Measurements from ENCODE around the gene FBXL17.

FBXL17 gene

DNA sequence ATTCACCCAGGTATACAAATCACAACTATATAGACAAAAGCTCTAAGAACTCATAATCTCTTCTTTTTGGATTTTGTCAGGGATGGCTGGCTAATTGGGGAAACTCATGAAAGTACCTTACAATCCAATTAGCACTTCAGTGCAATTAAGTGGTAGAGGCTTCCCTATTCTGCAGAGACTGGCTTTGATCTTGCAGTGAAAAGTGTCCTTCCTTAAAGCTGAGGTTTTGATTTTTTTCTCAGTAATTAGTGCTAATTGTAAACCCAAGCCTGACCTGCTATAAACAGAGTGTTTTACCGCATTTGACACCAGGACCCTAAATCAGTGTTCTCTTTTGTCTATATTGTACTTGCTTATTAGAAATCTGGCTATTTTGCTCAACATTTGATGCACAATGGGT lies 417.2 kb downstream of the FBXL17 start:
- DNase-seq (ENCODE audit: low read depth), result no peak
- TF ChIP-seq, protein P1, sequence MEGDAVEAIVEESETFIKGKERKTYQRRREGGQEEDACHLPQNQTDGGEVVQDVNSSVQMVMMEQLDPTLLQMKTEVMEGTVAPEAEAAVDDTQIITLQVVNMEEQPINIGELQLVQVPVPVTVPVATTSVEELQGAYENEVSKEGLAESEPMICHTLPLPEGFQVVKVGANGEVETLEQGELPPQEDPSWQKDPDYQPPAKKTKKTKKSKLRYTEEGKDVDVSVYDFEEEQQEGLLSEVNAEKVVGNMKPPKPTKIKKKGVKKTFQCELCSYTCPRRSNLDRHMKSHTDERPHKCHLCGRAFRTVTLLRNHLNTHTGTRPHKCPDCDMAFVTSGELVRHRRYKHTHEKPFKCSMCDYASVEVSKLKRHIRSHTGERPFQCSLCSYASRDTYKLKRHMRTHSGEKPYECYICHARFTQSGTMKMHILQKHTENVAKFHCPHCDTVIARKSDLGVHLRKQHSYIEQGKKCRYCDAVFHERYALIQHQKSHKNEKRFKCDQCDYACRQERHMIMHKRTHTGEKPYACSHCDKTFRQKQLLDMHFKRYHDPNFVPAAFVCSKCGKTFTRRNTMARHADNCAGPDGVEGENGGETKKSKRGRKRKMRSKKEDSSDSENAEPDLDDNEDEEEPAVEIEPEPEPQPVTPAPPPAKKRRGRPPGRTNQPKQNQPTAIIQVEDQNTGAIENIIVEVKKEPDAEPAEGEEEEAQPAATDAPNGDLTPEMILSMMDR (IDR thresholded peaks at IDR 0.05; ENCODE audit: control insufficient read depth, extremely low read depth, insufficient read depth), result no peak
- H3K4me3 ChIP-seq (ENCODE audit: low read depth, low read length), result no peak overlapping the region

- H3K4me3 ChIP-seq (ENCODE audit: low read depth, low read length), result no peak overlapping the region
- TF ChIP-seq, protein P1 (IDR thresholded peaks at IDR 0.05; ENCODE audit: control insufficient read depth, extremely low read depth, insufficient read depth), result no peak
- DNase-seq (ENCODE audit: low read depth), result no peak
Observed at GRCh38 chr5:107959573-107960279, 422.2 kb downstream of the FBXL17 start.

DNA sequence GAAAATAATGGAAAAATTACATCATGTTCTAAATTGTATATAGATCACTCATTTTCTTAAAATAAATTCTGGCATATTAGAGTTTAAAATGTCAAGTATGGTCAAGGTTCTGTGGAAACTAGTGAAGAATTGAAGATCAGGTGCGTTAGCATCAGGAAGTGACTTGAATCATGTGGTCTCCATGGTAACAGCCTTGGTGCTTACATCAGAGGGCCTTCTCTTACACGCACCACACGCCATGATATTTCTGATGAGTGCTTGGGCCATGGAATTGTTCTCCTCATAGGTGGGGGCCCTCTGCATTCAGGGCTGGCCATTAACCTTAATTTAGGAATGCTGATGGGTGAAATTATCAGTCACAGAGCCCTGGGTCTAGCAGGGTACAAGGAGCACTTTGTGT lies 423.0 kb downstream of the FBXL17 start:
- DNase-seq (ENCODE audit: low read depth), result no peak
- TF ChIP-seq, protein P1 (IDR thresholded peaks at IDR 0.05; ENCODE audit: control insufficient read depth, extremely low read depth, insufficient read depth), result no peak
- no peak overlapping the region for H3K4me3 ChIP-seq (ENCODE audit: low read depth, low read length)

DNA sequence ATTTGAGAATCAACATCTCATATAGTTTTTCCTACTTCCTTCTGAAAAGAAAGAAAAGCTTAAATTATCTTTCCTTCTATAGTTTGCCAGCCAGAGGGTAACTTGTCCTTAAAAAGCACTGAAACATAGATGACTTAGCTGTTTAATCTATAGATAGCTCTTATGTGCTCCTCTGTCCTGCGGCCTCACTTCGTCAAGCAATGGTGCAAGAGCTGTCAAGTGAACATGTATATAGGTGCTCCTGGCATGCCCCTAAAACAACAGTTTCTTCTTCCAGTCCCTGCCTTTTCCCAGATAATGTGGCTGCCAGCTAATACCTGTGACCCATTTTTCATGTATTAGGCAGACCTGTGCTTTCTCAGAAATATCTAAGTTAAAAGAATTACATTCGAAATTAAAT lies 423.5 kb downstream of the FBXL17 start:
- TF ChIP-seq, protein P1 (IDR thresholded peaks at IDR 0.05; ENCODE audit: control insufficient read depth, extremely low read depth, insufficient read depth), result no peak
- H3K4me3 ChIP-seq (ENCODE audit: low read depth, low read length), result no peak overlapping the region
- no peak for DNase-seq (ENCODE audit: low read depth)

DNA sequence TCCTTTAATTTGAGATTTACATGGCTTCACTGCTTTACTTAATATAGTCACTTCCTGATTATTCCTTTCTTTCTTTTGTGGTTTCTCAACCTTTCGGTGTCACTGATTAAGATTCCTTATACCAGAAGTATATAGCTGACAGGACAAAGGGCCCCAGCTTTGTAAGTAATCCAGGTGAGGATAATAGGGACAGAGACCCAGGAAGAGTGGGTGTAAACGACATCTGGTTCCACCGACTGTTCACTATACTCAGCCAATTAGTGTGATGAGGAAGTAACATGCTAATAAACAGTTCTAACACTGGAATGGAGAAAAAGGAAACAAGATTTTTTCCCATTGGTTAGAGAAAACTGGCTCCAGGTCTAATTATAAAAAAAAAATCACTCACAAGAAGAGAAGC lies 424.8 kb downstream of the FBXL17 start:
- no peak for DNase-seq (ENCODE audit: low read depth)
- TF ChIP-seq, protein P1 (IDR thresholded peaks at IDR 0.05; ENCODE audit: control insufficient read depth, extremely low read depth, insufficient read depth), result no peak
- no peak overlapping the region for H3K4me3 ChIP-seq (ENCODE audit: low read depth, low read length)

GRCh38 chr5:107955321-107955720 lies 426.6 kb downstream of the FBXL17 start:
- no peak for DNase-seq (ENCODE audit: low read depth)
- H3K4me3 ChIP-seq (ENCODE audit: low read depth, low read length), result no peak overlapping the region
- TF ChIP-seq, protein P1 (IDR thresholded peaks at IDR 0.05; ENCODE audit: control insufficient read depth, extremely low read depth, insufficient read depth), result no peak

DNA sequence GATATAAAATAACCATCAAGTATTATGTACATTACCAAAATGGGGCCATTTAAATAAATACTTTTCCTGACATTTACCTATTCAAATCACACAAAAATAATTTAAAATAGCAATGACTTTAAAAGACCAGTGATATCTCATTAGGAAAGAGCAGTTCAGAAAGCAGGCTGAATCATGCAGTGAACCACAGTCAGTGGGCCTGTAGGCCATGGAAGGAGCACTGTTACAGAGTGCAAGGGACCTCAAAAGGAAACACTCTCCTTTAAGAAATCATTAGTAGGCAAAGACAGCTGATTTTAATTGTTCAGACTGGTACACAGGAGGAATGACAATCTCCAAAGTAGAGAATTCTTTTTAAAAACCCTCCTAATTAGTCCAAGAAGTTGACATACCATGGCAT lies 427.6 kb downstream of the FBXL17 start:
- TF ChIP-seq, protein P1 (IDR thresholded peaks at IDR 0.05; ENCODE audit: control insufficient read depth, extremely low read depth, insufficient read depth), result no peak
- no peak overlapping the region for H3K4me3 ChIP-seq (ENCODE audit: low read depth, low read length)
- DNase-seq (ENCODE audit: low read depth), result no peak
